ENCODE data around the gene PRDM15. TPM values are rescaled to one million over a fixed set of nuclear protein-coding genes. Genes with fewer than 3 reads are reported as not detected.

Gene PRDM15
- total RNA-seq, 3 donors from 2014 or later (not counting 1 experiment from before 2014, with no cell fraction given): 11.4 to 13.5 (median 11.9) TPM

DNA sequence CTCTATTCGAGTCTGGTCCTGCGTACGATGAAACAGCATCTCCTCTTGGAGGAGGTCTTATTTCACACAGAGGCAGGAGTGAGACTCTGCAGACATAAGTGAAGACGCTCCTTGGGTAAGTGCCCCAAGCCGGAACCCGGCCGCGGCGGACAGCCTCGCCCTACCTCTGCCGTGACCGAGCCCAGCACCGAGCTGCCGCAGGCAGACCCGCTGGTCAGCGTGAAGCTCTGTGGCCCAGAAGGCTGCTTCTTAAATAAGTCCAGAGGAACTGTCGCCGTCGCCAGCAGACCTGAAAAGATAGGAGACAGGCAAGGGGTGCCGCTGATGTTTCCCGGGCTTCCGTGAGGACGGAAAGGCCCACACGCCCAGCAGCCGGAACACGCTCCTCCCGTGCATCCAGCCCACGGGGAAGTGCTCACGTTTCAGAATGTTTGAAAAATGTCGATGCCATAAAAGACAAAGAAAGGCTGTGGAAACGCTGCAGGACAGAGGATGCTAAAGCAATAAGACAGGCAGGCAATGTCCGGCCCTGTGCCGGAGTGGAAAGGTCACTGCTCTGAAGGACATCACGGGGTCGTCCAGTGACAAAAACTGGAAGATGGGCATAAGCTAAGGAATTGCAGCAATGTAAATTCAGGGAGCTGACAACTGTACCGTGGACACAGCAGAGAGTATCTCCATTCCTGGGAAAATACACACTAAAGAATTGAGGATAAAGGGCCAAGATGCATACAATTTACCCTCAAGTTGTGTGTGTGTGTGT, 28.5 kb upstream of the PRDM15 start:
- peaks cover 11% of the 10 kb centered on the region for H3K4me1 ChIP-seq (ENCODE audit: control insufficient read depth, insufficient read depth, low read length)
- H3K4me3 Mint-ChIP-seq: no peak overlapping the region
- DNase-seq (no peak), ATAC-seq (no peak)
- H3K4me3 ChIP-seq (ENCODE audit: low read length): no peak overlapping the region
- H3K9me3 ChIP-seq (ENCODE audit: control insufficient read depth, insufficient read depth, low read length): no peaks in the 10 kb centered on the region
- peaks cover 0 to 4% of the 10 kb centered on the region in 2 donors for H3K4me1 Mint-ChIP-seq
- no peaks in the 10 kb centered on the region for H3K27me3 ChIP-seq (ENCODE audit: control insufficient read depth, insufficient read depth, low read length)
- H3K27ac ChIP-seq (ENCODE audit: low read length): no peak overlapping the region
- peaks cover 21% of the 10 kb centered on the region for H3K36me3 ChIP-seq (ENCODE audit: control insufficient read depth, insufficient read depth, low read length)
- TF ChIP-seq, protein P1, sequence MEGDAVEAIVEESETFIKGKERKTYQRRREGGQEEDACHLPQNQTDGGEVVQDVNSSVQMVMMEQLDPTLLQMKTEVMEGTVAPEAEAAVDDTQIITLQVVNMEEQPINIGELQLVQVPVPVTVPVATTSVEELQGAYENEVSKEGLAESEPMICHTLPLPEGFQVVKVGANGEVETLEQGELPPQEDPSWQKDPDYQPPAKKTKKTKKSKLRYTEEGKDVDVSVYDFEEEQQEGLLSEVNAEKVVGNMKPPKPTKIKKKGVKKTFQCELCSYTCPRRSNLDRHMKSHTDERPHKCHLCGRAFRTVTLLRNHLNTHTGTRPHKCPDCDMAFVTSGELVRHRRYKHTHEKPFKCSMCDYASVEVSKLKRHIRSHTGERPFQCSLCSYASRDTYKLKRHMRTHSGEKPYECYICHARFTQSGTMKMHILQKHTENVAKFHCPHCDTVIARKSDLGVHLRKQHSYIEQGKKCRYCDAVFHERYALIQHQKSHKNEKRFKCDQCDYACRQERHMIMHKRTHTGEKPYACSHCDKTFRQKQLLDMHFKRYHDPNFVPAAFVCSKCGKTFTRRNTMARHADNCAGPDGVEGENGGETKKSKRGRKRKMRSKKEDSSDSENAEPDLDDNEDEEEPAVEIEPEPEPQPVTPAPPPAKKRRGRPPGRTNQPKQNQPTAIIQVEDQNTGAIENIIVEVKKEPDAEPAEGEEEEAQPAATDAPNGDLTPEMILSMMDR (IDR thresholded peaks at IDR 0.05): no peak
- H3K27me3 Mint-ChIP-seq (ENCODE audit: low read depth in 2 of 2): no peaks in the 10 kb centered on the region
- H3K9me3 Mint-ChIP-seq: no peaks in the 10 kb centered on the region
- H3K27ac Mint-ChIP-seq: no peak overlapping the region
- no peaks in the 10 kb centered on the region for H3K36me3 Mint-ChIP-seq
- intact Hi-C loops (cut with micrococcal nuclease): no loop called here
- WGBS (ENCODE audit: insufficient coverage): 96% methylated on average over 35 of the region's 36 CpGs

DNA sequence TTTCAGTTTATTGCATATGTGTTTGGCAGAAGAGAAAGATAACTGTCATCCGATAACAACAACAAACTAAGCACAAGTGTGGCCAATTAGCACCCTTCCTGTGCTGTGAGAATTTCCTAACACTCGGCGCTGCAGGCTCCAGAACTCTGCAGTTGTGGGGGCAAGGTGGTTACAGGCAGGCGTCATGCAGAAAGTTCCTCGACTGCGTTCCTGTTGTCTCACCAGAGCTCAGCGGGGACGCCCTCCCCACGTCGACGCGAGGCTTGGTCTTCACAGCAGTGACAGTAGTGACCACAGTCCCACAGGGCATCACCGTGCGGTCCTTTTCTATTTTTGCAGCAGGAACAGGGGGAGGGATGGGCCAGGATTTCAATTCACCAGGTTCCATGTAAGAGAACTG, 27.6 kb upstream of the PRDM15 start:
- Histone ChIP-seq H3K4me1 (ENCODE audit: control insufficient read depth, insufficient read depth, low read length) (peaks cover 11% of the 10 kb centered on the region), H3K9me3 (ENCODE audit: control insufficient read depth, insufficient read depth, low read length) (no peaks in the 10 kb centered on the region), H3K27ac (ENCODE audit: low read length) (no peak overlapping the region), H3K36me3 (ENCODE audit: control insufficient read depth, insufficient read depth, low read length) (peaks cover 17% of the 10 kb centered on the region), H3K4me3 (ENCODE audit: low read length) (no peak overlapping the region), H3K27me3 (ENCODE audit: control insufficient read depth, insufficient read depth, low read length) (no peaks in the 10 kb centered on the region)
- peak in 1 of 3 donors; percentile 53 for ATAC-seq
- intact Hi-C loops (cut with micrococcal nuclease): no loop called here
- Mint-ChIP-seq H3K27me3 (ENCODE audit: low read depth in 2 of 2) (no peaks in the 10 kb centered on the region), H3K9me3 (no peaks in the 10 kb centered on the region), H3K27ac (no peak overlapping the region), H3K4me3 (no peak overlapping the region), H3K36me3 (no peaks in the 10 kb centered on the region), H3K4me1 (peaks cover 0 to 4% of the 10 kb centered on the region in 2 donors)
- DNase-seq: no peak
- TF ChIP-seq, protein P1 (IDR thresholded peaks at IDR 0.05): no peak
- 74% methylated on average over 14 of the region's 14 CpGs for WGBS (ENCODE audit: insufficient coverage)

DNA sequence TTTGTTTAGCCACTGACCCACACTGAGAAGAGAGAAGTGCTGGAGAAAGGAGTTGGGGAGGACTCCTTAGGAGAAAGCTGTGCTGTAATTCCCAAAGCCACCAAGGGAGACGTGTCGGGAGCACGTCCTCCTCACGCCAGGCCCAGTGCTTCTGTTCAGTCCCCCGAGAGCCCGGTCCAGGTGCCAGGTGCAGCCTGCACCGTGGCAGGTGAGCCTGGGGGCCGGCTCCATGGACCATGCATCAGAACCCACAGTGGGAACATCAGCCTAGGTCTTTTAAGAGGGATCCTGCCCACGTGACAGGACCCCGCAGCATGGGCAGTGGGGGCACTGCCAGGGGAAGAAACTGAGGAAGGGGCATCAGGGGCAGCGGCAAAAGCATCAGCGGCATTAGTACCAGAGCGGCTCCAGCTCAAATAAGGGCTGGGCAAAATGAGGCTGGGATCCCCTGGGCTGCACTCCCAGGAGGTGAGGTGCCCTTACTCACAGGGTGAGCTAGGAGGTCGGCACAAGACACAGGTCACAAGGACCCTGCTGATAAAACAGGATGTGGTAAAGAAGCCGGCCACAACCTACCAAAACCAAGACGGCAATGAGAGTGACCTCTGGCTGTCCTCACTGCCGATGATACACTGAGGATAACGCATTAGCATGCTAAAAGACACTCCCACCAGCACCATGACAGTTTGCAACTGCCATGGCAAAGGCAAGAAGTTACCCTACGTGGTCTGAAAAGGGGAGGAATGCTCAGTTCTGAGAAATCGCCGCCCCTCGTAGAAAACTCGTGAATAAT, 24.6 kb upstream of the PRDM15 start:
- Histone ChIP-seq H3K27me3 (ENCODE audit: control insufficient read depth, insufficient read depth, low read length) (no peaks in the 10 kb centered on the region), H3K36me3 (ENCODE audit: control insufficient read depth, insufficient read depth, low read length) (peaks cover 9% of the 10 kb centered on the region), H3K4me3 (ENCODE audit: low read length) (no peak overlapping the region), H3K9me3 (ENCODE audit: control insufficient read depth, insufficient read depth, low read length) (no peaks in the 10 kb centered on the region), H3K4me1 (ENCODE audit: control insufficient read depth, insufficient read depth, low read length) (peaks cover 23% of the 10 kb centered on the region), H3K27ac (ENCODE audit: low read length) (no peak overlapping the region)
- no peak overlapping the region for H3K27ac Mint-ChIP-seq
- ATAC-seq (no peak), DNase-seq (no peak)
- peaks cover 9% of the 10 kb centered on the region for H3K36me3 Mint-ChIP-seq
- H3K4me3 Mint-ChIP-seq: no peak overlapping the region
- no peaks in the 10 kb centered on the region for H3K9me3 Mint-ChIP-seq
- intact Hi-C loops (cut with micrococcal nuclease): no loop called here
- H3K4me1 Mint-ChIP-seq: peaks cover 4 to 13% of the 10 kb centered on the region in 2 donors
- WGBS (ENCODE audit: insufficient coverage): 76% methylated on average over 22 of the region's 23 CpGs
- no peaks in the 10 kb centered on the region for H3K27me3 Mint-ChIP-seq (ENCODE audit: low read depth in 2 of 2)
- TF ChIP-seq, protein P1 (IDR thresholded peaks at IDR 0.05): no peak
